Anterior cingulate cortex (tissue), 58 donors: ENCODE data around the gene RMI2.

ENCODE experiments used
- DNase-seq, 58 donors: peaks; one replicate each; lab custom pipeline; 2025; lab: John Stamatoyannopoulos, UW

RMI2 gene

DNA sequence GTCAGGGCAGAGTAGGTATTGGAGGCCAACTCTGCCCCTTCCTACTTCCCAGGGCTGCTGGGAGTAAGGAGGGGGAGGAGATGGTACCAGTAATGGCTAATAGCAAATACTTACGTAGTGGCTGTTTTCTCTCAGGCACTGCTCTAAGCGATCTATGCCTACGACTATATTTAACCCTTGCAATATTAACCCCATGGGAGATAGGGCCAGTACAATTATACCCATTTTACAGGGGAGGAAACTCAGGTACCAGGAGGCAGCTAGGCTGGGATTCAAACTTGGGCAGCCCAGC, 50.6 kb downstream of the RMI2 start:
- DNase-seq, result no peak

- peak in 55 of 58 donors; percentile 13 to 81 (median 54) for DNase-seq
Measured at GRCh38 chr16:11396241-11397048, 51.2 kb downstream of the RMI2 start.

- DNase-seq, result no peak
Measured at GRCh38 chr16:11398136-11398535, 52.9 kb downstream of the RMI2 start.

GRCh38 chr16:11398851-11399250, 53.6 kb downstream of the RMI2 start:
- no peak for DNase-seq

DNA sequence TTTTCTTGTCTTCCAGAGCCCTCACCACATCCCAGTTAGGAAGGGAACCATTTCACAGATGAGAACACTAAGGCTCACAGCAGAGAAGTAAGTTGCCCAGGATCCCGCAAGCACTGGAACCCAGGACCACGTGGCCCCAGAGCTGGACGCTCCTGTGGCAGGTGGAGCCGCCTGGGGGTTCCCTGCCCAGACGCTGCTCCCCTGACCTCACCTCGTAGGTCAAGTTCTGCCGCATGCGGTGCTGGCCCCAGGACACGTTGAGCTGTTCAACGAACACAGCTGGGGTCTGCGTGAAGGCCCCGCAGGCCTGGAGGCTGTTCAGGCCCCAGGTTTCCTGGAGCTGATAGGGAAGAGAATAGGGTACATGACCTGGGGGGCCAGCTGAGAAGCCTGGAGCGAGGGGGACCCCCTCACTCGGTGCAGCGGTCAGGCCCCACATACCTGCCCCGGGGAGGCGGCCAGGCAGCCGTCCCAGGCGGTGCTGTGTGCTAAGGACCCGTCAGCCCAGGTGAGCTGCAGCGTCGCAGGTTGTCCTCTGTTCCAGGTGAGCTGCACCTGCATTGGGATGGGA, 54.1 kb downstream of the RMI2 start:
- DNase-seq, result no peak

DNA sequence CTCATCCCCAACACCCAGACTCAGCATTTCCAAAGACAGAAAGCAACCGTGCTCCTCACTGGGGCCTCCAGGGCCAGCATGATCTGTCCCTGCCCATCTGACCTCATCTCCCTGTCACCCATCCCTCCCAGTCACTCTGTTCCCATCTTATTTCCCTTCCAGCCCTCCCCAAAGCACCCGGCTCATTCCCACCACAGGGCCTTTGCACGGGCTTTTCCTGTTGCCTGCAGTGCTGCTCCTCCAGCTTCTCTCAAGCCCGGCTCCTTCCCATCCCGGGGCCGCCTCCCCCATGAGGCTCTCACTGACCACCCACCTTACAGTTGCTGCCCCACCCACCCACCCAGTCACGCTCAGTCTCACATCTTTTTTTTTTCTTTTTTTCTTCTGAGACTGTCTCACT, 54.8 kb downstream of the RMI2 start:
- DNase-seq, result no peak
